NCI-H1436 treated with DMSO at 0.1 percent for 48 hours (cell line): ENCODE data around the gene MBP.

Experiments used
- DNase-seq: peaks from one replicate; lab custom pipeline; 2025; lab: John Stamatoyannopoulos, UW

The MBP gene

DNA sequence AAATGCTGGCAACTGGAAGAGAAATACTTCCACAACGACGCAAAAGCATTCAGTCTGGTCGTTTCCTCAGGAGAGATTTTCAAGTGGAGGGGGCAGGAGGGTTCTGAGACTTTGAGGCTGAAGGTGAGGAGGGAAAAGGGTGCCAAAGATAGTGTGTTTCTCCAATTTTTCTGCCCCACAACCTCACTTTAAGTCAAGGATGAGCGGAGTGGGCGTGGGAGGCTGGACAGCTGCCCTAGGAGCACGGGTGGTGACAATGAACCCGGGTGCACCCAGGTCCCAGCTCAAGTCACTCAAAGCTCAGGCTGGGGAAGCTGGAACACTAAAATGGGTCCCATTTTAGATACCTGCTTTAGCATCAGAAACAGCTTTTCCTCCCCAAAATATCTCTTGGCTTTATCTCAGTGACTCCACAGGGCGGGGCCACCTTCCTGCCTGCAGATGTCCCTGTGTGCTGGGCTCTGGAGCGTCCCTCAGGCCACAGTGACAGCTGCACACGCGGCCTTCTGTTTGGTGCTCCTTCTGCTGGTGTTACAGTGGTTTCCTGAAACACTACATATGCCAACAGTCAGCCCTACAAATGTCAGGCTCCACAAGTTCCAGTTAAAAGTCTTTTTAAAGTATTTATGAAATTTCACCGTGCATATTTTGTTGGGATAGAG, 1.4 kb upstream of the MBP start:
- DNase-seq = no peak

DNA sequence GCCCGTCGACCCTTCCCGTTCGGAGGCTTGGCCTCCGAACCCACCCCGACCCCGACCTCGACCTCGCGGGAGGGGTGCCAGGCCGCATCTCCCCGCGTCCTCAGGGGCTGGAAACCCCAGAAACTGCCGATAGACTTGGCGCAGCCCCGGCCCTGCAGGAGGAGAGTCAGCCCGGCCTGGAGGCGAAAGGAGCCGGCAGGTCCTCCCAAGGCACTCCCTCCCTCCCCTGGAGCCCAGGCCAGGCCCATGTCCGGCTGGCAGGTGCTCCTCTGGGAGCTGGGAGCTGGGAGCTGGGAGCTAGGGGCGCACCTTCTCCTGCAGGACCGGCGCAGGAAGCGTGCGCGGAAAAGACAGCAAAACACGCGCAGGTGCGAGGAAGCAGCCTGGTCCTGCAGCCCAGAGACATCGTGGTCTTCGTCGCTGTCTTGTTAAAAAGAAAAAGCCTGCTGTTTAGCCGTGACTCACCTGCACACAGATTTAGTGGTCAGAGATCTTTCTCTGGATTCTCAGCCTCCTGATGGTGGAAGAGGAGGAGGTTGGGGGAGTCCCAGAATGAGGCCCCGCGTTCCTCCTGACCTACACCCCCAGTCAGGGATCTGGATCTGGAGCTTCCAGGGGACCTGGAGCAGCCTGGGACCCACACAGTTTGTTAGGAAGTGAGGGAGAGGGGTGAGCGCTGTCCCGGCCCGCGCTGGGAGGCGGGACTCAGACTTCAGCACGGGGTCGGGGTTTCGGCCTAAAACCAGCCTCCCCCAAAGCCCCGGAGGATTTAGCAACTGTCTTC, 660 bp upstream of the MBP start:
- no peak for DNase-seq

DNA sequence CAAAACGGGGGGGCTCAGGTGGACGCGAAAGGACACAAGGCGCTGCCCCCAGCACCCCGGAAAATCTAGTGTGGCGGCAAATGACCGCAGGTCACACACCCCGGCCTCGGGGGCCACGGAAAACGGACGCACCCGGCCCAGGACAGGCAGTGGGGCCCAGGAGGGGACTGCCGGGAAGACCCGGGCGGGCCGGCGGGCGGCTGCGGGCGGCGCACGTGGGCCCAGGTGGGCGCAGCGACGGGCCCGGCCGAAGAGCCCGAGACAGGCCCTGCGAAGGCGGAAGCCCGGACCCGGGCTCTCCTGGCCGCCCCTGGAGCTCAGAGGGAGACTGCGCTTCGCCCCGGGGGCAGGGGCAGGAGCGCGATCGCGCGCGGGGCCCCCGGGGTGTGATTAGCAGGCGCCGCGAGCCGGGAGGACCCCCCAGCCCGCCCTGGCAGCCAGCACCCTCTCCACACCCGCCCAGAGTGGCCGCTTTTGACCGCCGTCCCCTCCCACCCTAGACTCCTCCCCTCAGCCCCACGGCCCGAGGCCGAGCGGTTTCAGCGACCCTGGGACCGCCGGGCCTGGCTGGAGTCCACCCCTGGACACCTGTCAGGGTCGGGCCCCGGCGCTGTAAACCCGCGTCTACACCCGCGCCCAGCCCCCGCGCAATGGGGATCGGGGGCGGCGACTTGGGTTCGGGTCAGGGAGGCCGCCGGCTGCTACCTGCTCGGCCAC, 773 bp downstream of the MBP start:
- no peak for DNase-seq

DNA sequence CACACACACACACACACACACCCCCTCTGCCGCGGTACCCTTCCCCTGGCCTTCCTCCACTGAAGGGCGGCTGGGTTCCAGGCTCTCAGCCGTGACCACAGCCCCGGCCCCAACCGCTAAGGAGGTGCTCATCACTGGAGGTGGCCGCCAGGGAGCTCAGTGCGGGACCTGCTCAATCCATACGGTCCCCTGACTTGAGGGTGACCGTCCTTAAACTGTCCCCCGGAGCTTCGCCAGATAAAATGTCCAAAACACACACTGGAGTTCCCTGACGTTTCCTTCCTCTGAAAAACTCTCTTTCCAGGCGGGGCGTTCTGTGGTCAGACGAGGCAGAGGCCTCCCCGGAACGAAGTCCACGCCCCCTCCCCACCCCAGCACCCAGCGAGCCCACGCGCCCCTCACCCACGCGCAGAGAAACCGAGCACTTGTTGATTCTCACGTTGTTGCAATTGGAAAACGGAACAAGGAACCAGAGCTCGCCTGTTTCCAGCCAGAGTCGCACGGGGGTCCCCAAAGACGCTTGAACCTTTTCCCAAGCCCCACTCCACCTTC, 1.4 kb downstream of the MBP start:
- no peak for DNase-seq

DNA sequence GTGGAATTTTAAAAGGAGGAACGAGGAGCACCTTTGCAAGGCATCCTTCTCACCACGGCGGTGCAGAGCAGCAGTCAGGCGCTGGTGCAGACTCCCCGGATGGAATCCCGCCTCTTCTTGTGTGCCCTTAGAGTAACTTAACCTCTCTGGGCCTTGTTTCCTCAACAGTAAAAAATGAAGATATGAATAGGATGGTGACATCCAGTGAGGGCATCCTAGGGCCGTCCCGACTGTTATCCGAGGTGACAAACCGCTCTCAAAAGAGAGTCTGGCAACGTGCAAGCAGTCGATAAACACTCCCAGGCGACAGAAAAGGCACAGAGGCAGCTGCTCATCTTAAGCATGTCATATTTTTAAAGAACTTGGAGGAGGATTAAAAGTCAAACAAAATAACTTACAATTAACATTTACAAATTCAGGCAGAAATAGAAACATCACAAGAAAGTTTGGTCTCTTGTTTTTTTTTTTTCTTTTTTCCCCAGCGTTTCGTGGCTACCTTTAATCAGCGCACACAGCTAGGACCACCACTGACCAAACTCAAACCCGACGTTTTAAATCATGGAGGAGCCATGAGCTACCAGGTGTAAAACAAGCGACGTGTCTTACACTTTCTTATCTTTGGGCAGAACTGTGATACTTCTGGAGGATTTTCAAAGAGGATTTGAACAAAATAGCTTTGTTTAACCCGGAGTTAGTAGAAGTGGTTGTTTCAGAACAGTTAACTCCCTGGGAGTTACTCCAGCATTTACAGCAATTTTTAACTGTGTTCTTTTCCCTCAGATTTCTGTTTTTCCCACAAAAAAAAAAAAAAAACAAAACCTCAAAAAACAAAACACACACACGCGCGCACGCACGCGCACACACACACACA, 2.1 kb downstream of the MBP start:
- DNase-seq = no peak

DNA sequence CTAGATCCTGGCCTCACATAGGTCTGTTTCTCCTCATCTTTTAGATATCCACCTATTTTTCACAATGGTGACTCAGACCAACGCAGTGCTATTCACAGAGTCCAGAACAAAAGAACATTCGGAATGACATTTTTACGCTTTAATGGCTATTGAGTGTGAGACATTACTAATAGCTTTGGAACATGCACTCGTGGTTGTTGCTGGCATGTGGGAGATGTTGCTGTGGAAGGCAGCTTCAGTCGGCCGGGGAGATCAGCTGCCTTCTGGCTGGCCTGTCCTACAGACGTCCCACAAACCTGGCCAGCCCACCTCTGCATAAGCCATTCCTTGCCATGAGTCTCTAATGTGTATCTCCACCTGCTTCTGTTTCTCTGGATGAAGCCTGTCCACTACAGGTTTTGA, 3.4 kb downstream of the MBP start:
- DNase-seq = no peak

DNA sequence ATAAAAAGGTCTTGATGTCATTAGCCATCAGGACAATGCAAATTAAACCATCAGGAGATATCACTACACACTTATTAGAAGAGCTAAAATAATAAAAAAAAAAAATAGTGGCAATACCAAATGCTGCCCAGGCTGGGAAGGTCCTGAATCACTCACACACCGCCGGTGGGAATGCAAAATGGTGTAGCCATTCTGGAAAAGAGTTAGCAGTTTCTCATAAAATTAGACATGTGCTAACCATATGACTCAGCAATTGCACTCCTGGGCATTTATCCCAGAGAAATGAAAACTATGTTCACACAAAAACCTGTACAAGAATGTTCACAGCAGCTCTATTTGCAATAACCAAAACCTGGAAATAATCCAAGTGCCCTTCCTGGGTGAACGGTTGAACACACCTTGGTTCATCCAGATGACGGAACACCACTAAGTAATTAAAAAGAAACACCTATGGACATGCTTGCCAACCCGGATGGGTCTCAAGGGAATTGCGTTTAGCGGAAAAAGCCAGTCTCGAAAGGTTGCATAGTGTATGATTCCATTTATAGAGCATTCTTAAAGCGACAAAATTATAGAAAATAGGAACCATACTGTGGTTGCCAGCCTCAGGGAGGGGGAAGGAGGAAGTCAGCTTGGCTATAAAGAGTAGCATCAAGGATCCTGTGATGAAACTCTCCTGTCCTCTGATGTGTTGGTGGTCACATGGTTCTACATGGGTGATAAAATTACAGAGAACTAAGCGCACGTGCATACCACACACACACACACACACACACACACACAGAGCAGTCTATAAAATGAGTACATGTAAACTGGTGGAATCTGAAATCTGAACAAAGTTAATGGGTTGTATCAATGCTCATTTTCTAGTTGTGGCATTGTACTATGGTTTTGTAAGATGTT, 4.6 kb downstream of the MBP start:
- DNase-seq = no peak

DNA sequence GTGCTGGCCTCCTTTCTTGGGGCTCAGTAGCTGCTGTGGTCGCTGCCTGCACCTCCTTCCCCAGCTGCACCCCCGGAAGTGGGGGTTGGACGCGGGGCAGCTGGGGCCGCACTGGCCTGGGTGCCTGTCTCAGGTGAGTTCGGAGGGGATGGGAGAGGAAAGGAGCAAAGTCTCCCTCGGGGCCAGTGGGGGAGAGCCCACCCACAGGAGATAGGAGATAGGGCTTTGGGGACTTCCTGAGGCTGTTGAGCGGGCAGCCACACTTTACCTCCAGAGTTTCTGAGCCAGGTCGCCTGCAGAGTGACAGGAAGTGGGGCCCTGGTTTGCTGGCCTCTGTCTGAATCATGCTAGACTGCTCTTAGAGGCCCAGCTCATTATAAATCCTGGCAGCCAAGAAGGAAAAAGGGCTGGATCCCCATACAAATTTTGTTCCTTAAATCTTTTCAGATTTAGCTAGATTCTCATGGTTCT, 8.1 kb downstream of the MBP start:
- DNase-seq = no peak

DNA sequence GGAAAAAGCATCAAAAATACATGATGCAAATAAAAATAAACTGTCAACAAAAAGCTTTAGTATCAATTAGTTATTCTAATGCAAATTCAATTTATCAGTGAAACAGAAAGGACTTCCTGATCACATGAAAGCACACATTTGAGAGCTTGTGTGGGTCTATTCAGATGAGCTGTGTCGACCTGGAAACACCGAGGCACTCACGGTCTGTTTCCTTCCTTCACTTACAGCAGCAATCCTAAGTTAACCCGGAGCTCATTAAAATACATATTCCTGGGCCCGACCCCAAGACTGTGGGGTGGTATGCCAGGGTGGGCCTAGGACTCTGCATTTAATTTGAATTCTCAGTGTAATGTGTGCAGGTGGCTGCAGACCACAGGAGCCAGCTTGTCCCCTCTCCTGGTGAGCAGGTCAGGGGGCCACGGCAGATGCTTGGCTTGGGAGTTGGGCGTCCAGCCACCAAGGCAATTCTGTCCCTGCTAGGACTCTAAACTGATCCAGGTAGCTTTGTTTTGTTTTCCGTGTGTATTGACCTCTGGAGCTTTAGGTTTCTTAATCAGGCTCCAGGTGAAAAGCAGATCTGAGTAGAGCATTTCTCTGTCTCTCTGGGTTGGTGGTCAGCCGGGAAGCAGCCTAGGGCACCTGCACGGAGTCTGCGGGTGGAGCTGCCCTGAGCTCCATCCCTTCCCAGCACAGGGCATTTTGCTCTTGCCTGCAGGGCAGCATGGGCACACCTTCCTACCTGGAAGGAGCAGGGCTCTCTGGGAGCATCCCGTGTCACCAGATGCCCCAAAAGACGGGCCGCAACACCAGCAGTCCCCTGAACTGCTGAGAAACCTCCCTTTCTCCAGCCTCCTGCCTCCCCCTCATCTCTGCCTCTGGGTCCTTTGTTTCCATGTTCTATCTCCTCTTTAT, 9.0 kb downstream of the MBP start:
- DNase-seq = no peak

DNA sequence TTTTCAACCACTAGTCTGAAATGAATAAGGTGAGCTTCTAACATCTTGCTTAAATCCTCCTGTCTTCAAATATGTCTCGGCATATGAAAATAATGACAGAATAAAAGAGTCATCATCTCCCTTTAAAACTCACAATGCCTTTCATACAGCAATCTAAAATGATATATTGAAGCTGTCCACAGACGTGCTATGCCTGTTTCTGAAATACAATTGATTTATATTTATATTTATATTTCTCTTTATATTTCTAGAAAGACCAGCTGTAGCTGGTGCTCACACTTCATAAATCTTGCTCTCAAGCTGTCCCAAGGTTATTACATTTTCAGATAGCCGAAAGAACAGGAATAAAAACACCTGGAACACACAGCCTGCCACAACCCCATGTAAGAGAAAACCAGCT, 11.1 kb downstream of the MBP start:
- DNase-seq = no peak

DNA sequence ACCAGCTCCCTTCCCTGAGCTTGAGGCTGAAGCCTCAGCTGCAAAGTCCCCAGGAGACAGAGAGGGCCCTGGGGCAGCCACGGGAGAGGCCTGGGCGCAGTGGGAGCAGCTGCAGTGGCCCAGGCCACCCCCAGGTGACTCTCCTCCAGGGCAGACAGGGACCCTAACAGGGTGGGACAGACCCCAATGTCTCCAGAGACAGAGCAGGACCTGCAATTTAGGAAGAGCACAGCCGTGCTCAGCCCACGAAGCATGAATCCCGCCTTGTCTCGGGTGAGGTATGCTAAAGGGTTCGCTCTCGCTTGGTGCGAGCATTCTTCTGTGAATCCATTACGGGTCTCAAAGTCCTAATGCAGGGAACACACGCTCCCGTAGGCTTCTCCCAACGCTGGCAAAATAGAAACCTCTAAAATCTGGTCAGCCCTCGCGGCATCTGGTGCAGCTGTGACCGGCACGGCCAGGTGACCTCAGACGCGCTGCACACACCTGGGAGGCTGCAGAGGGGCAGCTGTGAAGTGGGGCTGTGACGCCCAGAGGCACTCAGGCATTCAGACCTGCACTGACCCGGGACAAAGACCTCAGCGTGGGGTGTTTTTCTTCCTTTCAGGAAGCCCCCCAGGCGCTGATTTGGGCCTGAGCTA, 12.6 kb downstream of the MBP start:
- no peak for DNase-seq

DNA sequence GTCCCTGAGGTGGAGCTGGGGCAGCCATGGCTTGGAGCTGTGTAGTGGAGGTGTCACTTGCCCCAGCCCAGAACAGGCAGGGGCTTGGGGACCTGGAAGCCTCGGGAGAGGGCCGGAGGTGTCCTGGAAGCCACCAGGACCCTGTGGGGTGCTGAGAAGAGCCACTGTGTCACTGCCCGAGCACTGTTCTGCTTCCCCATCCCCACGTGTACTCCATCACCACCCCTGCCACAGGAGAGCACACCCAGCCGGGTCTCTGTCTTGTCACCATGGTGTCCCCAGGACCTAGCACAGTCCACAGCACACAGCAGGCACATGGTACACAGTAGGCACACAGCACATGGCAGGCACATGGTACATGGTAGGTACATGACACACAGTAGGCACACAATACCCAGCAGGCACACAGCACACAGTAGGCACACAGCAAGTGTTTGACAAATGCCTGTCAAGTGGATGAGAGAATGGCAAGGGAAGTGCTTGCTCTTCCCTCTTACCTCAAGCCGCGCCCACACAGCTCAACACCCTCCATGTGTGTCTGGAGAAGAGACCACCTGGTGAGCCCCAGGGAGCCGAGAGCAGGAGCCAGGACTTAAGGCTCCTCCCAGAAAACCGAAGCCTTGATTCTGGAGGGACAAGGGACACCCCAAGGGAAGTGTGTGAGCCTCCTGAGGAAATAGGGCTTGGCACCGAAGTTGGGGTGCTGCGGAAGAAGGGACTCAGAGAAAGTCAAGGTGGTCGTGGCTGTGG, 13.3 kb downstream of the MBP start:
- DNase-seq = no peak

DNA sequence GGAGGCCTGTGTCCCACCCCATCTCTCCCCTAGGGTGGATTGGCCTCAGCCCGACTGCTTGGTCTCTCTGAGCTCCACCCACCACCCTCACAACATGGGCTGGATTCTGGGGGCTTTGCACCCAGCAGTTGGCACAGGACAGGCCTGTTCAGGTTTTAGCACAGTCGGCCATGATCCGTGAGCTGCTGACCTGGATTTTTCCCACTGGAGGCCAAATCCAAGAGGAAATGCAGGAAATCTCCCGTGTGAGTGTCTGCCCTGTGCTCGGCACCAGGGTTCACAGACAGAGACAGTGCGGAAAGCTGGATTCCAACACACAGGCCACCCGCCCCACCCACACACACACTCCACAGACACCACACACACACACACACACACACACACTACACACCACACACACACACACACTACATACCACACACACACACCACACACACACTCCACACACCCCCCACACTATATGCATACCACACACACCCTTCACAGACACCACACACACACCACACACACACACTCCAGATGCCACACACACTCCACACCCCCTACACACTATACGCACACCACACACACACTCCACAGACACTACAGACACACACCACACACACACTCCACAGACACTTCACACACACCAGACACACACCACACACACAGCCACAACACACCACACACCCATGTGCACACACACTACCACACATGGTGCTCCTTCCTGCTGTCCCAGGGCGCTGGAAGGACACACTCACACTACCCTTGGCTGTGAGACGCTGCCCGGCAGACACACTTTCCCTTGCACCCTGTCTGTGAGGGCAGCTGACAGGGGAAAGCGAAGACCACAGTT, 14.1 kb downstream of the MBP start:
- no peak for DNase-seq

DNA sequence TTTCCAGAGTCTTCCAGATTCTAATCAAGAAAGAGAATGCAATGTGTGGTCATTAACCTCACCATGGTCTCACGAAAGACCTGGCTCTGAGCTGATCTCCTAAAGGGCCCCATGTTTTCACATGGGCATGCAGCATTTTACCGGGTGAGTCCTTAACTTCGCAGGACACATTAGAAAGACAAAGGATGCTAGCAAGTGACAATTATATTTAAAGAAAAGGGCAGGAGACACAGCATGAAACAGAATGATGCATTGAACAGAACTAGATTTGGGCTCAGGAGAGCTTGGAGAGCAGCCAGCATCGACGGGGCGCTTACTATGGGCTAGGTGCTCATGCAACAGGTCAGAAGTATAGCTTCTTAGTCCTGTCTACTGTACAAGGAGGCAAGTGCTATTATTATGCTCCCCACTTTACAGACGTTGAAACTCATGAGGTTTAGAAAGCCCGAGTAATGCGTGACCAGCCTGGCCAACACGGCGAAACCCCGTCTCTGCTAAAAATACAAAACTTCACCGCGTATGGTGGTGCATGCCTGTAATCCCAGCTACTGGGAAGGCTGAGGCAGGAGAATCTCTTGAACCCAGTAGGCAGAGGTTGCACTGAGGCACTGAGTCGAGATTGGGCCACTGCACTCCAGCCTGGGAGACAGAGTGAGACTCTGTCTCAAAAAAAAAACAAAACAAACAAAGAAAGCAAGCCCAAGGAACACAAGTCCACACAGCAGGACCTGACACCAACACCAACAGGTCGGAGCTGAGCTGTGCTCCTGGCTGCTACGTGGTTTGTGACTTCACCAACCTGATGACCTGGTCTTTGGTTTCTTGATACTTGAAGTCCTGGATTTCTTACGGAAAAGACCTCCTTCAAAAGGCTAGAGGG, 16.1 kb downstream of the MBP start:
- DNase-seq = no peak

DNA sequence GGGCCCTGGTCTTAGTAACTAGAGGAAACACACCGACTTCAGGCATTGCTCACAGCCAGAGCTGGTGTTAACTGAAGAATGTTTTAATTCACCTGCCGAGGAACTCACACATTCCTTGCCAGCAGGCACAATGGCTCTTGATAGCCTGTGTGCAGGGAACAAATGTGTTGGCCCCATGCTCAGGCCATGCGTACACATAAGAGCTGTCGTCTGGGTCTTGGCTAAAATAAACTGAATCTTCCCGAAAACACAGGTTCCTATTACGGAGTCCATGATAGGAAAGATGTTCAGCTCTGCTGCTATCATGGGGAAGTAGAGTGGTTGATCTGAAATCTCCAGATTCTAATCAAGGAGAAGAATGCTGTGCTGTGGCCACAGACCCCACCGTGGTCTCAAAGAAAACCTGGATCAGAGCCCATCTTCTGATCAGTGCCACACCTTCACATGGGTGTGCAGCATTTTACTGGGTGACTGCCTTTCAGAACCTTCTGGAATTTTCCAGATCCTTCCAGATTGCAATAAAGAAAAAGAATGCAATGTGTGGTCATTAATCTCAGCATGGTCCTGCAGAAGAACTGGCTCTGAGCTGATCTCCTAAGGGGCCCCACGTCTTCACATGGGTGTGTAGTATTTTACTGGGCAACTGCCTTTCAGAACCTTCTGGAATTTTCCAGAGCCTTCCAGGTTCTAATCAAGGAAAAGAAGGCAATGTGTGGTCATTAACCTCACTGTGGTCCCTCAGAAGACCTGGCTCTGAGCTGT, 17.2 kb downstream of the MBP start:
- DNase-seq = no peak
